Measurements from ENCODE around the gene PNPLA8.
"Not testable (repeated sequence)": the region's sequence is repeated elsewhere in the genome, so short reads cannot be mapped to it uniquely, and the experiment has no call there.

The PNPLA8 gene

GRCh38 chr7:108479118-108479517, 46.8 kb downstream of the PNPLA8 start:
- H3K4me1 ChIP-seq (ENCODE audit: insufficient read depth, poor library complexity, severe bottlenecking), result no peaks in the 10 kb centered on the region
- DNase-seq (ENCODE audit: low spot score), result no peak
- no peaks in the 10 kb centered on the region for H3K27me3 ChIP-seq (ENCODE audit: insufficient read depth, poor library complexity, severe bottlenecking)
- H3K27ac ChIP-seq (ENCODE audit: poor library complexity, severe bottlenecking), result no peak overlapping the region
- H3K9me3 ChIP-seq (ENCODE audit: severe bottlenecking), result no peaks in the 10 kb centered on the region
- H3K4me3 ChIP-seq (ENCODE audit: severe bottlenecking), result no peak overlapping the region
- H3K36me3 ChIP-seq (ENCODE audit: low read depth), result peaks cover 8% of the 10 kb centered on the region
- TF ChIP-seq CTCF (IDR thresholded peaks at IDR 0.05; ENCODE audit: poor library complexity, severe bottlenecking), result no peak
- no peak for ATAC-seq (ENCODE audit: low read depth)

GRCh38 chr7:108468246-108468645, 57.7 kb downstream of the PNPLA8 start:
- Histone ChIP-seq H3K4me1 (ENCODE audit: insufficient read depth, poor library complexity, severe bottlenecking) (no peaks in the 10 kb centered on the region), H3K9me3 (ENCODE audit: severe bottlenecking) (no peaks in the 10 kb centered on the region), H3K27ac (ENCODE audit: poor library complexity, severe bottlenecking) (no peak overlapping the region), H3K36me3 (ENCODE audit: low read depth) (no peaks in the 10 kb centered on the region), H3K4me3 (ENCODE audit: severe bottlenecking) (no peak overlapping the region), H3K27me3 (ENCODE audit: insufficient read depth, poor library complexity, severe bottlenecking) (no peaks in the 10 kb centered on the region)
- no peak for TF ChIP-seq CTCF (IDR thresholded peaks at IDR 0.05; ENCODE audit: poor library complexity, severe bottlenecking)
- DNase-seq (ENCODE audit: low spot score), result no peak
- ATAC-seq (ENCODE audit: low read depth), result no peak

GRCh38 chr7:108467391-108467790, 58.5 kb downstream of the PNPLA8 start:
- Histone ChIP-seq H3K27ac (ENCODE audit: poor library complexity, severe bottlenecking) (no peak overlapping the region), H3K27me3 (ENCODE audit: insufficient read depth, poor library complexity, severe bottlenecking) (no peaks in the 10 kb centered on the region), H3K4me3 (ENCODE audit: severe bottlenecking) (no peak overlapping the region), H3K9me3 (ENCODE audit: severe bottlenecking) (no peaks in the 10 kb centered on the region), H3K4me1 (ENCODE audit: insufficient read depth, poor library complexity, severe bottlenecking) (no peaks in the 10 kb centered on the region), H3K36me3 (ENCODE audit: low read depth) (no peaks in the 10 kb centered on the region)
- no peak for DNase-seq (ENCODE audit: low spot score)
- ATAC-seq (ENCODE audit: low read depth), result no peak
- TF ChIP-seq CTCF (IDR thresholded peaks at IDR 0.05; ENCODE audit: poor library complexity, severe bottlenecking), result no peak

- H3K9me3 ChIP-seq (ENCODE audit: severe bottlenecking); H3K4me1 ChIP-seq (ENCODE audit: insufficient read depth, poor library complexity, severe bottlenecking); DNase-seq (ENCODE audit: low spot score); H3K27ac ChIP-seq (ENCODE audit: poor library complexity, severe bottlenecking); H3K36me3 ChIP-seq (ENCODE audit: low read depth); ATAC-seq (ENCODE audit: low read depth); H3K27me3 ChIP-seq (ENCODE audit: insufficient read depth, poor library complexity, severe bottlenecking); H3K4me3 ChIP-seq (ENCODE audit: severe bottlenecking): not testable (repeated sequence)
Observed at GRCh38 chr7:108466322-108466721, 59.6 kb downstream of the PNPLA8 start.

- DNase-seq (ENCODE audit: low spot score) (no peak), ATAC-seq (ENCODE audit: low read depth) (no peak)
- no peaks in the 10 kb centered on the region for H3K9me3 ChIP-seq (ENCODE audit: severe bottlenecking)
- TF ChIP-seq CTCF (IDR thresholded peaks at IDR 0.05; ENCODE audit: poor library complexity, severe bottlenecking), result no peak
- H3K27me3 ChIP-seq (ENCODE audit: insufficient read depth, poor library complexity, severe bottlenecking), result no peaks in the 10 kb centered on the region
- no peak overlapping the region for H3K4me3 ChIP-seq (ENCODE audit: severe bottlenecking)
- H3K36me3 ChIP-seq (ENCODE audit: low read depth), result no peaks in the 10 kb centered on the region
- no peak overlapping the region for H3K27ac ChIP-seq (ENCODE audit: poor library complexity, severe bottlenecking)
- H3K4me1 ChIP-seq (ENCODE audit: insufficient read depth, poor library complexity, severe bottlenecking), result no peaks in the 10 kb centered on the region
Observed at GRCh38 chr7:108464743-108465142, 61.2 kb downstream of the PNPLA8 start.
